ENCODE results near the gene FXYD3. TPM values are rescaled to one million over a fixed set of nuclear protein-coding genes. Genes with fewer than 3 reads are reported as not detected.

The FXYD3 gene
- polyA plus RNA-seq, 1 experiment, result not detected

GRCh38 chr19:35124098-35125060, 8.8 kb downstream of the FXYD3 start:
- peak overlapping the region; percentile 52 for H3K4me3 ChIP-seq (ENCODE audit: low read depth, low read length)
- peak; percentile 53 for DNase-seq (ENCODE audit: low read depth)
- POLR2A ChIA-PET, result interaction anchor here (0.6 kb wide), 1 partner anchor 17 kb away, joined by 18 read pairs; no protein-coding TSS in a partner anchor
- no peak for TF ChIP-seq CTCF (IDR thresholded peaks at IDR 0.05; ENCODE audit: insufficient read depth, low read depth, low read length)
- H3K27me3 ChIP-seq (ENCODE audit: control insufficient read depth, insufficient read depth, low read length), result no peaks in the 10 kb centered on the region; the same call in 1 of the 2 replicates
- CTCF ChIA-PET, result interaction anchor here (0.8 to 1.8 kb wide), 10 partner anchors 8 to 146 kb away, joined by 3 to 26 read pairs (median 3); partner anchors contain the start of gene LGI4
- H3K36me3 ChIP-seq (ENCODE audit: control insufficient read depth, insufficient read depth, low read length), result no peaks in the 10 kb centered on the region

GRCh38 chr19:35125270-35125717, 9.7 kb downstream of the FXYD3 start:
- ChIA-PET POLR2A (no interaction called here), CTCF (interaction anchor here (0.8 to 1.8 kb wide), 9 partner anchors 9 to 145 kb away, joined by 3 to 26 read pairs (median 3); partner anchors contain the start of gene LGI4)
- TF ChIP-seq CTCF (IDR thresholded peaks at IDR 0.05; ENCODE audit: insufficient read depth, low read depth, low read length), result no peak
- peaks cover under 1% of the 10 kb centered on the region; the same call in 1 of the 2 replicates for H3K27me3 ChIP-seq (ENCODE audit: control insufficient read depth, insufficient read depth, low read length)
- no peak overlapping the region for H3K4me3 ChIP-seq (ENCODE audit: low read depth, low read length)
- no peak for DNase-seq (ENCODE audit: low read depth)
- no peaks in the 10 kb centered on the region for H3K36me3 ChIP-seq (ENCODE audit: control insufficient read depth, insufficient read depth, low read length)

- no peak overlapping the region for H3K4me3 ChIP-seq (ENCODE audit: low read depth, low read length)
- H3K36me3 ChIP-seq (ENCODE audit: control insufficient read depth, insufficient read depth, low read length), result no peaks in the 10 kb centered on the region
- peaks cover 4% of the 10 kb centered on the region for H3K27me3 ChIP-seq (ENCODE audit: control insufficient read depth, insufficient read depth, low read length)
- ChIA-PET POLR2A (no interaction called here), CTCF (interaction anchor here (0.9 to 2.6 kb wide), 6 partner anchors 9 to 44 kb away, joined by 3 to 26 read pairs (median 5); partner anchors contain the start of gene LGI4)
- no peak for DNase-seq (ENCODE audit: low read depth)
- no peak for TF ChIP-seq CTCF (IDR thresholded peaks at IDR 0.05; ENCODE audit: insufficient read depth, low read depth, low read length)
Observed at GRCh38 chr19:35125749-35126623, 10.4 kb downstream of the FXYD3 start.

- POLR2A ChIA-PET, result no interaction called here
- DNase-seq (ENCODE audit: low read depth), result no peak
Observed at GRCh38 chr19:35126624-35126959, 11.0 kb downstream of the FXYD3 start.

More at GRCh38 chr19:35126624-35126959, 11.0 kb downstream of the FXYD3 start:
- Histone ChIP-seq H3K27me3 (ENCODE audit: control insufficient read depth, insufficient read depth, low read length) (peaks cover 4% of the 10 kb centered on the region), H3K36me3 (ENCODE audit: control insufficient read depth, insufficient read depth, low read length) (no peaks in the 10 kb centered on the region), H3K4me3 (ENCODE audit: low read depth, low read length) (no peak overlapping the region)
- CTCF ChIA-PET, result interaction anchor here (1.3 to 2.6 kb wide), 4 partner anchors 9 to 15 kb away, joined by 3 to 25 read pairs (median 5); partner anchors contain the start of gene LGI4
- no peak for TF ChIP-seq CTCF (IDR thresholded peaks at IDR 0.05; ENCODE audit: insufficient read depth, low read depth, low read length)
